ENCODE data around the gene NKX2-1. TPM values are rescaled to one million over a fixed set of nuclear protein-coding genes. Genes with fewer than 3 reads are reported as not detected.

NKX2-1 gene
- total RNA-seq, 1 experiment from 2014 or later: not detected

DNA sequence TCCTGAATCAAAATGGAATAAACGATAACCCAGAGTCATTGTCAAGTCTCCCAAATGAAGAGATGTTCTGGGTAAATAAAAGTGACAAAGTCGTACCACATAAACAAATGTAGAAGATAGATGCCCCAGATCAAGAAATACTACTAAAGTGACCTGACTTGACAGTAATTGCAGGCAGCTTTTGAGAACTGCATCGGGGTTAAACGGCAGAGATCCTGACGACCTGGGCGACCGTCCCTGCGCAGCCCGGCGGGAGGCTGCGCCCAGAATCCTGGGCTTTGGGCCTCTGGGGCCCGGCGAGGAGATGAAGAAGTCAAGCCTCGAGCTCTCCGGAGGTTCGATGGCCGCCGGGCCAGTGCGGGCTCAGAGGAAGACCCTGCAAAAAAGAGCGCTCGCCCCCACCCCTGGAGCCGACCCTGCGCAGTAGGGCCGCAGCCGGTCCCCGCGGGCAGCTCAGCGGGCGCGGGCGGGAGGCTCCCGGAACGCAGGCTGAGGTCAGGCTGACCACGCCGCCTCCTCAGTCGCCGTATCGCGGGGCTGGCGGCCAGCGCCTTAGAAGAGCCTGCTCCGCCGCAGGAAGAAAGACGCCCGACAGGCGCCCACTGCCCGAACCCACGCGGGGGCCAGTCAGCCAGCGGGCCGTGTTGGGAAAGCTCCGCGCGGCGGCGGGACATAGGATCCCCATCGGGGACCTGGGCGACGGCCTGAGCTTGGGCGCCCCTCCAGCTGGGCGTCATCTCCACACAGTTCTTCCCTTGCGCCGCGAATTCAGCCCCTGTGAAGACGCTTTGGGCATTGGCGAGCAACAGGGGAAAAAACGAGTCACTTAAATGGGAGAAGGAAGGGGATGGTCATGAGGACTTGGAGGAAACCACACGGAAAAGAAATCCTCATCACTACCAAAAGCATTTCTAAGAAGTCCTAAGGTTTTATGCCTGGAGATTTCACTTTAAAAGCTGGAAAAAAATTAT, 16.0 kb downstream of the NKX2-1 start:
- BruUV-seq (replicated peaks): no TSS peak
- no peaks in the 10 kb centered on the region for H4K20me1 ChIP-seq (ENCODE audit: low read length)
- no peaks in the 10 kb centered on the region for H3K79me2 ChIP-seq (ENCODE audit: low read length)
- H3K4me3 ChIP-seq (ENCODE audit: low read length): no peak overlapping the region
- ChIA-PET POLR2A (ENCODE audit: unreplicated experiment) (no interaction called here), CTCF (no interaction called here)
- no peak overlapping the region for H3K4me2 ChIP-seq (ENCODE audit: low read length)
- intact Hi-C loops (cut with micrococcal nuclease): no loop called here
- H2AFZ ChIP-seq (ENCODE audit: low read length): no peak overlapping the region
- DNase-seq: no peak
- no peaks in the 10 kb centered on the region for H3K36me3 ChIP-seq (ENCODE audit: low read depth, low read length)
- no peak overlapping the region for H3K27ac ChIP-seq (ENCODE audit: low read length)
- ATAC-seq: no peak
- H3F3A ChIP-seq (ENCODE audit: low read length, unreplicated experiment): no peaks in the 10 kb centered on the region
- no peak for TF ChIP-seq EZH2phosphoT487 (IDR thresholded peaks at IDR 0.05; ENCODE audit: borderline replicate concordance, low read length)
- no peak for TF ChIP-seq EZH2 (IDR thresholded peaks at IDR 0.05; ENCODE audit: low read length, unreplicated experiment)
- TF ChIP-seq, protein P1, sequence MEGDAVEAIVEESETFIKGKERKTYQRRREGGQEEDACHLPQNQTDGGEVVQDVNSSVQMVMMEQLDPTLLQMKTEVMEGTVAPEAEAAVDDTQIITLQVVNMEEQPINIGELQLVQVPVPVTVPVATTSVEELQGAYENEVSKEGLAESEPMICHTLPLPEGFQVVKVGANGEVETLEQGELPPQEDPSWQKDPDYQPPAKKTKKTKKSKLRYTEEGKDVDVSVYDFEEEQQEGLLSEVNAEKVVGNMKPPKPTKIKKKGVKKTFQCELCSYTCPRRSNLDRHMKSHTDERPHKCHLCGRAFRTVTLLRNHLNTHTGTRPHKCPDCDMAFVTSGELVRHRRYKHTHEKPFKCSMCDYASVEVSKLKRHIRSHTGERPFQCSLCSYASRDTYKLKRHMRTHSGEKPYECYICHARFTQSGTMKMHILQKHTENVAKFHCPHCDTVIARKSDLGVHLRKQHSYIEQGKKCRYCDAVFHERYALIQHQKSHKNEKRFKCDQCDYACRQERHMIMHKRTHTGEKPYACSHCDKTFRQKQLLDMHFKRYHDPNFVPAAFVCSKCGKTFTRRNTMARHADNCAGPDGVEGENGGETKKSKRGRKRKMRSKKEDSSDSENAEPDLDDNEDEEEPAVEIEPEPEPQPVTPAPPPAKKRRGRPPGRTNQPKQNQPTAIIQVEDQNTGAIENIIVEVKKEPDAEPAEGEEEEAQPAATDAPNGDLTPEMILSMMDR (conservative IDR thresholded peaks at IDR 0.05; ENCODE audit: low read depth, low read length): no peak
- H3K27me3 ChIP-seq (ENCODE audit: low read length): peaks cover 90% of the 10 kb centered on the region
- no peak overlapping the region for H3K9ac ChIP-seq (ENCODE audit: low read length)
- no peaks in the 10 kb centered on the region for H3K9me3 ChIP-seq (ENCODE audit: low read length)
- no peaks in the 10 kb centered on the region for H3K9me2 ChIP-seq (replicated peaks; ENCODE audit: low read length)
- H3K4me1 ChIP-seq (ENCODE audit: insufficient read depth, low read length): no peaks in the 10 kb centered on the region

DNA sequence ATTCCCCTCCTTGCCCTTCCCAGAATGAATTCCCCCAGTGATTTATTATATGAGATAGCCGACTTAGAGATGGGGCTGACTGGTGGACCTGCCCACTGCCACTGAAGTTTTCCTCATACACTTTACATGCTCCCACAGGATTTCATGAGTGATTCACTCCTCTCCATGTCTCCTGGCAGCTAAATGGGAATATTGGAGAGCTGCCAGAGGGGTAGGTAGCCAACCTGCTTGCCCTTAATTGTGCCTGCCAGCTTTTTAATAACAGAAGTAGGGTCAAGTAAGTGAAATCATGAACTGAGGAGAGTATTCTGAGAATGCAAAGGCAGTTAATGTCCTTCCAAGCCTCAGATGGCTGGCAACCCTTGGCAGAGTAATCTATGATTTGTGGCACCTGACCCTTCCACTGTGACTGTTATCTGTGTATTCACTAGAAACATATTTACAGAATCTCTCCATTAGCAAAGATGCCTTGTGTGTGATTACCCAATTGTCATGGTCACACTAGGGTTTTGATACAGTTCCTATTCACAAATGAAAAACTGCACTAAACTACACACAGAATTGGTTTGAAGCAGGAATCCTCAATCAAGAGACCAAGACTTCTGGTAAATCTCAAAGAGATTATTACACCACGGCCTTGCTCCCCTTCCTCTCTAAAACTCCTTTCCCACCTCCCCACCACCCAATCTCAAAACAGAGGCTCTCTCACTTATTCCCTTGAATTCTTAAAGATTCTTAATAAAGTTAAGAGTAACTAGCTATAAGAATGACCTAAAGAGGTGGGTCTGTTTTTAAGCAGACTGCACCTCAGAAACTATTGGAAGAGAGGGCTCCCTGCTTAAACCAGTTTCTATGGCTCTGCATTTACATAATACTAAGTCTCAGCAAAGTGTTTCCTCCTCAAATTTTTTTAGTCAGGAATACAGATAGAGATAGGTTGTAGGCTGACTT, 17.2 kb downstream of the NKX2-1 start:
- Histone ChIP-seq H3F3A (ENCODE audit: low read length, unreplicated experiment) (no peaks in the 10 kb centered on the region), H3K36me3 (ENCODE audit: low read depth, low read length) (no peaks in the 10 kb centered on the region), H3K27ac (ENCODE audit: low read length) (no peak overlapping the region), H3K9ac (ENCODE audit: low read length) (no peak overlapping the region), H3K4me3 (ENCODE audit: low read length) (no peak overlapping the region), H2AFZ (ENCODE audit: low read length) (no peak overlapping the region), H4K20me1 (ENCODE audit: low read length) (no peaks in the 10 kb centered on the region), H3K4me2 (ENCODE audit: low read length) (no peak overlapping the region), H3K4me1 (ENCODE audit: insufficient read depth, low read length) (no peaks in the 10 kb centered on the region), H3K27me3 (ENCODE audit: low read length) (peaks cover 91% of the 10 kb centered on the region), H3K9me2 (replicated peaks; ENCODE audit: low read length) (no peaks in the 10 kb centered on the region), H3K79me2 (ENCODE audit: low read length) (no peaks in the 10 kb centered on the region), H3K9me3 (ENCODE audit: low read length) (no peaks in the 10 kb centered on the region)
- ATAC-seq: no peak
- POLR2A ChIA-PET (ENCODE audit: unreplicated experiment): no interaction called here
- BruUV-seq (replicated peaks): no TSS peak
- DNase-seq: no peak
- TF ChIP-seq EZH2phosphoT487 (IDR thresholded peaks at IDR 0.05; ENCODE audit: borderline replicate concordance, low read length) (no peak), EZH2 (IDR thresholded peaks at IDR 0.05; ENCODE audit: low read length, unreplicated experiment) (no peak)
- TF ChIP-seq, protein P1 (conservative IDR thresholded peaks at IDR 0.05; ENCODE audit: low read depth, low read length): no peak
- intact Hi-C loops (cut with micrococcal nuclease): no loop called here
- CTCF ChIA-PET: no interaction called here

Data from PC-3 (cell line).